Measurements from ENCODE around the gene RNASE1. TPM values are rescaled to one million over a fixed set of nuclear protein-coding genes. Genes with fewer than 3 reads are reported as not detected.
A peak's percentile ranks its signal among the peaks of the same experiment; 100 is the strongest.
"Not testable (repeated sequence)": the region's sequence is repeated elsewhere in the genome, so short reads cannot be mapped to it uniquely, and the experiment has no call there.

RNASE1 gene
- total RNA-seq, 2 donors from 2014 or later: 0.56 TPM; not detected in 1

DNA sequence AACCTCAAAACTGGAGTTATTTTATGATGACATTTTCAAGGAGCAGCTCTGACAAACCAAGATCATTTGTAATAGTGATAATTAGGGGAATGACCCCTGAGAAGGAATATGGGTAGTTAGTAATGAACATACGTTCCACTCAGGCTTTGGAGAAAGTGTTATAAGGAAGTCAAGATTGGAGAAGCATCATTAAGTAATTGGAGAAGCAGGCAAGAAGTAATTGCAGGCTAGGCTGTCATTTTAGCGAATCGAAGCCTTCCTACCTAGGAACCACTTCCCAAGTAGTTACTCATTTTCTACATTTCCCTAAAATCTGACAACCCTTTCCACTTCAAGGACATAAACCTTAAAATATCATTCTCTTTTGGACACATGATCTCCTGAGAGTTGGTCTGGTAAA lies 33.2 kb downstream of the RNASE1 start:
- ATAC-seq (replicated peaks): no peak

DNA sequence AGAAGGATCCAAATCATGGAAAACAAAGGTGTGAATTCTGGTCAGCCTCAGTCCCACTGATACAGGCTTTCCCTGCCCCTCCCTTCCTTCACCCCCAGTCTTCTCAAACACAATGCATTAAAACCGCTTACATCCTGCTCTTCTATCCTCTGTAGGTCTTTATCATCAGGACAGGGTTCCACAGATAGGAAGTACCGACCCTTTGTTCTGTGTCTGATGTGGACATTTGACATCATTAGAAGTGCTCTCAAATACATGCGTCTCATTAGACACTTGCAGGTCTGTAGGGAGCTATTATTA lies 34.1 kb downstream of the RNASE1 start:
- H3K27me3 Mint-ChIP-seq: peaks cover 10% of the 10 kb centered on the region
- H3K4me3 Mint-ChIP-seq: no peak overlapping the region
- no peaks in the 10 kb centered on the region for H3K4me1 Mint-ChIP-seq

More for the DNA sequence above, 33.2 kb downstream of the RNASE1 start:
- Mint-ChIP-seq H3K4me3 (no peak overlapping the region), H3K36me3 (ENCODE audit: low read depth) (no peaks in the 10 kb centered on the region), H3K27me3 (peaks cover 10% of the 10 kb centered on the region), H3K9me3 (no peaks in the 10 kb centered on the region), H3K4me1 (no peaks in the 10 kb centered on the region), H3K27ac (no peak overlapping the region)

DNA sequence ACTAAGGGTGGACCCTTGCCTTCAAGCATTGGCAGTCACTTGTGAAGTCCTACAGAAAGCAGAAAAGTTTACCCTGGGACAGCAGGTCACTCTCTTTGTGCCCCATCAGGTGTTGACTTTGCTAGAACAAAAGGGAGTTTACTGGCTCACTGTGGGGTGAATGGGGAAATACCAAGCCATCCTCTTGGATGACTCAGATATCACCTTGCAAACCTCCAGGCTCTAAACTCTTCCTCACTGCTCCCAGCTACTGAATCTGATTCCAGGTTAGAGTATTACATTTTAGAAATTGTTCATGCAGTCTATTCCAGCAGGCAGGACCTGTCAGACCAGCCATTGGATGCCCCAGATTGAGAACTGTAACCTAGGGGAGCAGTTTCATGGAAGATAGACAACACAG lies 41.7 kb downstream of the RNASE1 start:
- Mint-ChIP-seq H3K27ac (no peak overlapping the region), H3K4me1 (no peaks in the 10 kb centered on the region), H3K36me3 (ENCODE audit: low read depth) (no peaks in the 10 kb centered on the region), H3K4me3 (no peak overlapping the region), H3K27me3 (no peaks in the 10 kb centered on the region), H3K9me3 (no peaks in the 10 kb centered on the region)
- ATAC-seq (replicated peaks): no peak

More for the DNA sequence above, 34.1 kb downstream of the RNASE1 start:
- no peak overlapping the region for H3K27ac Mint-ChIP-seq
- H3K9me3 Mint-ChIP-seq: no peaks in the 10 kb centered on the region
- H3K36me3 Mint-ChIP-seq (ENCODE audit: low read depth): no peaks in the 10 kb centered on the region
- ATAC-seq (replicated peaks): no peak

DNA sequence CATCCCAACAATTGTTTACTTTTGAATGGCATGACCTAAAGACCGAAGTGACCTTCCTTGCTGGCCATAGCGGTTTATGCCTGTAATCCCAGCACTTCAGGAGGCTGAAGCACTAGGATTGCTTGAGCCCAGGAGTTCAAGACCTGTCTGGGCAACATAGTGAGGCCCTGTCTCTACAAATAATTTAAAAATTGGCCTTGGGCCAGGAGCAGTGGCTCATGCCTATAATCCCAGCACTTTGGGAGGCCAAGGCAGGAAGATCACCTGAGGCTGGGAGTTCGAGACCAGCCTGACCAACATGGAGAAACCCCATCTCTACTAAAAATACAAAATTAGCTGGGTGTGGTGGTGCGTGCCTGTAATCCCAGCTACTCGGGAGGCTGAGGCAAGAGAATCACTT lies 43.2 kb downstream of the RNASE1 start:
- not testable (repeated sequence) for H3K36me3 Mint-ChIP-seq (ENCODE audit: low read depth); H3K9me3 Mint-ChIP-seq

DNA sequence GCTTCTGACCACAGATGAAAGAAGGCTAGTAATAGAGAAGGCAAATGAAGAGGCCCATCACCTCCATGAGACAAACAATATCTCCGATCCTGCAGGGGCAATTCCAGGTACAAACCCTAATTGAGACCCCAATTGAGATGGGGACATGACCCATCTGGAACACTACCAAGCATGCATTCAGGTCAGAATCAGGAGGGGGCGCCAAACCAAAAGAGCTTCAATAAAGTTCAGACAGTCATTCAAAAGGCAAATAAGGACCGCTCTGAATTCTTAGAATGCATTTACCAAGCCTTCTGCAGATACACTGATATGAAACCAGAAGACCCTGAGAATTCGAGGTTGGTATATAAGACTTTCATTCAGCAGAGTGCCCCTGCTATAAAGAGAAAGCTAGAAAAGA lies 44.7 kb downstream of the RNASE1 start:
- ATAC-seq (replicated peaks): no peak
- Mint-ChIP-seq H3K4me3 (no peak overlapping the region), H3K27ac (no peak overlapping the region), H3K36me3 (ENCODE audit: low read depth) (no peaks in the 10 kb centered on the region), H3K27me3 (peaks cover 4% of the 10 kb centered on the region), H3K9me3 (no peaks in the 10 kb centered on the region), H3K4me1 (no peaks in the 10 kb centered on the region)

More for the DNA sequence above, 43.2 kb downstream of the RNASE1 start:
- H3K27me3 Mint-ChIP-seq; H3K4me3 Mint-ChIP-seq; H3K4me1 Mint-ChIP-seq; H3K27ac Mint-ChIP-seq; ATAC-seq (replicated peaks): not testable (repeated sequence)

DNA sequence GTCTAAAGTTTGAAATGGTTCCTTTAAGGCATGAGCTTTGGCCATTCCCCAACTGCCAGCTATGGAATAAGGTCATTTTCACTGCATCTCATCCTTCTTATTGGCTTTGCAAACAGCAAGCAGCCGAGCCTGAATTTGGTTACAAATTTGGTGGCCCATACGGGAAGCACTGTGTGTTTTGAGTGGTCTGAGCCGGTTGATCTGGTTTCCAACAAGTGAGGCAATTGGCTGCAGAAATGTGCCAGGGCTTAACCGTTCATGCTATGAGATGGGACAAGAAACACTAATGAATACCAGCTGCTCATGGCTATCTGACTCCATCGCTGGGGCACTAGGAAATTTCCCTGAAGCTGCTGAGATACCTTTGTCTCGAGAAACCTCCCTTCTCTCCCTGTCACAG lies 47.6 kb downstream of the RNASE1 start:
- H3K27me3 Mint-ChIP-seq: peaks cover 7% of the 10 kb centered on the region

DNA sequence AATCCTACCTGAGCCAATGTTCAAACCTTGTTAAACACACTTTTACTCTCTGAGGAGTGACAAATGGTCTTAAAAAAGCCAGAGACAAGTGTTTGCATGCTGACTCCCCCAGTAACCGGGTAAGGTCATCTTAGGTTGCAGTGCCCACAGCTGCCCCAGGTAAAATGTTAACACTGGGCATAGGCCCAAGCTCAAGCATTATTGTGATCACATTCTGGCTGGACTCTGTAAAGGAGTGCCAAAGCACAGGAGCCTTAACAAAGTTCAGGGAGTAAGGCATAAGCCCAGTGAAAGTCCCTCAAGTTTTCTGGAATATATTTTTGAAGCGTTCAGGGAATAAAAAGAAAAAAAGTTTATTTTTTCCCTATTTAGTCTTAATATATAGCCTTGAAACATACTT lies 48.3 kb downstream of the RNASE1 start:
- Mint-ChIP-seq H3K27ac (no peak overlapping the region), H3K27me3 (peaks cover 7% of the 10 kb centered on the region), H3K36me3 (ENCODE audit: low read depth) (no peaks in the 10 kb centered on the region), H3K4me3 (no peak overlapping the region), H3K9me3 (peaks cover 7% of the 10 kb centered on the region), H3K4me1 (no peaks in the 10 kb centered on the region)
- ATAC-seq (replicated peaks): no peak

More for the DNA sequence above, 47.6 kb downstream of the RNASE1 start:
- H3K9me3 Mint-ChIP-seq: peaks cover 7% of the 10 kb centered on the region
- no peak overlapping the region for H3K27ac Mint-ChIP-seq
- H3K4me1 Mint-ChIP-seq: no peaks in the 10 kb centered on the region
- no peaks in the 10 kb centered on the region for H3K36me3 Mint-ChIP-seq (ENCODE audit: low read depth)
- H3K4me3 Mint-ChIP-seq: no peak overlapping the region
- no peak for ATAC-seq (replicated peaks)

DNA sequence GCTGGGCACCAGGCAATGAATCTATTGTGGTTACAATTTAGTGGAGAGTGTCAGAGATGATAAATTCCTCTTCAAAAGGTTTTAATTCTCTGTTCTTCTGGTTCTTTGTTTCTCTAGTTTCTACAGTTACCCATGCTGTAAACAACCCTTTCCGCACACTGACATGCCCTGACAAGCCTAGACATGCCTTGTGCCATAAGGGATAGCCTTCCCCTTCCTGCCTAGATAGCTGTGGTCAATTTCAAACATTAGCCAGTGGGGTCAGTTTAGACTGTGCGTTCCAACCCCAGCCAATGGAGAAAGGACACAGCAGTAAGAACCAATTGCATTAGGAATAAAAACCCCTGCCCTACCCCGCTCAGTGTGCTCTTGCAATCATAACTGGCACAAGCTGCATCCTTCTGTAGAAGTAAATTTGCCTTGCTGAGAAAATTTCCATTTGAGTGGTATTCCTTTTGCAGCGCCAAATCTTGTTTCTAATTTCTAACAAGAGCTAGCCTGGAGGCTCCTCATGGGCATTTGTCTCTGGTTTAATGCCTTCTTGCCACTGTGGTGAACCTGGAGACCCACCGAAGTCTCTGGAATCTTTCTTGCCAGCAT lies 50.6 kb downstream of the RNASE1 start:
- H3K36me3 Mint-ChIP-seq (ENCODE audit: low read depth): no peaks in the 10 kb centered on the region
- H3K27ac Mint-ChIP-seq: peak overlapping the region; percentile 76
- no peaks in the 10 kb centered on the region for H3K4me1 Mint-ChIP-seq
- no peak overlapping the region for H3K4me3 Mint-ChIP-seq
- H3K9me3 Mint-ChIP-seq: peaks cover 7% of the 10 kb centered on the region
- H3K27me3 Mint-ChIP-seq: peaks cover 17% of the 10 kb centered on the region
- no peak for ATAC-seq (replicated peaks)

Other genes with a start within 250 kb of the RNASE1 start
- gene RNASE9, start 241.8 kb downstream of the RNASE1 start, total RNA-seq: not detected
- gene RNASE11, start 214.8 kb downstream of the RNASE1 start, total RNA-seq: not detected
- gene RNASE12, start 211.5 kb downstream of the RNASE1 start, total RNA-seq: not detected
- gene OR6S1, start 161.2 kb downstream of the RNASE1 start, total RNA-seq: not detected
- 1 to 10 TPM; 1.0 to 6.1 TPM for gene RNASE4, start 118.3 kb downstream of the RNASE1 start, total RNA-seq
- gene ANG, start 114.1 kb downstream of the RNASE1 start, total RNA-seq: 10 to 100 TPM in 1 of 2 donors, 1 to 10 TPM in 1; 3.6 to 11.1 TPM
- gene EDDM3A, start 57.0 kb downstream of the RNASE1 start, total RNA-seq: not detected
- gene EDDM3B, start 34.4 kb downstream of the RNASE1 start, total RNA-seq: not detected
- 1 to 10 TPM; 2.2 to 5.6 TPM for gene RNASE6, start 21.6 kb downstream of the RNASE1 start, total RNA-seq
- not detected for gene RNASE3, start 88.5 kb upstream of the RNASE1 start, total RNA-seq
- not detected for gene RNASE2, start 152.6 kb upstream of the RNASE1 start, total RNA-seq
- gene METTL17, start 187.1 kb upstream of the RNASE1 start, total RNA-seq: 100 to 1,000 TPM in 1 of 2 donors, 10 to 100 TPM in 1; 83.2 to 102 TPM
- gene SLC39A2, start 196.4 kb upstream of the RNASE1 start, total RNA-seq: under 1 TPM; 0.24 to 0.30 TPM
- 1 to 10 TPM; 4.1 to 5.4 TPM for gene NDRG2, start 222.2 kb upstream of the RNASE1 start, total RNA-seq
- not detected for gene TPPP2, start 227.4 kb upstream of the RNASE1 start, total RNA-seq
- gene RNASE13, start 232.0 kb upstream of the RNASE1 start, total RNA-seq: not detected
- not detected for gene RNASE7, start 239.5 kb upstream of the RNASE1 start, total RNA-seq

Measured in activated T-helper 17 cell treated with anti-CD3 and anti-CD28 coated beads, Interleukin-2, amount 50 U/mL, for 72 hours (primary cell).